GM12873 (cell line): ENCODE data around the gene CEP63.
A peak's percentile ranks its signal among the peaks of the same experiment; 100 is the strongest.

Experiments used
- CTCF ChIP-seq: IDR thresholded peaks from 2 replicates; pipeline ENCODE4 v1.5.1; 2012; ENCODE audit warnings: low read depth, mild to moderate bottlenecking, moderate library complexity, low read length, control low read depth; ENCODE audit not compliant: insufficient read depth; ENCODE audit errors: missing control alignments

Gene CEP63

DNA sequence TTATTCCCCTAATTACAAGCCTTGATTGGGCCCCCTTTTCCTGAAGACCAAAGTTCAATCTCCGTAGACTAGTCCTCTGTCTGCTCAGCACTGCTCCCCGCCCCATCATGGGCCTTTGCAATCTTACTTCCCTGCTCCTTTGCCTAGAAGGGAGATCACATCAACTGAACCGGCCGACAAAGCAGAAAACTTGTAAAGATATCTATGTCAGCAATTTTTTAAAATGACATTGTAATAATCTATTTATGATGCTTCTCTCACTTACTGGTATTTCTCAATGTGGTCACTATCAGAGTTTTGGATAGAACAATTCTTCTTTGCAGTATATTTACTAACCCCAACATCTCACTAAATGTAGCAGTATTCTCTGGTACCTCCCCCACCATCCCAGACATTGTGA, 17.3 kb upstream of the CEP63 start:
- no peak for TF ChIP-seq CTCF

GRCh38 chr3:134471521-134472193, 14.2 kb upstream of the CEP63 start:
- no peak for TF ChIP-seq CTCF

- no peak for TF ChIP-seq CTCF
Measured at GRCh38 chr3:134472831-134473230, 13.0 kb upstream of the CEP63 start.

- peak; percentile 69 for TF ChIP-seq CTCF
Measured at GRCh38 chr3:134473868-134474546, 11.8 kb upstream of the CEP63 start.

GRCh38 chr3:134474956-134475355, 10.9 kb upstream of the CEP63 start:
- no peak for TF ChIP-seq CTCF

DNA sequence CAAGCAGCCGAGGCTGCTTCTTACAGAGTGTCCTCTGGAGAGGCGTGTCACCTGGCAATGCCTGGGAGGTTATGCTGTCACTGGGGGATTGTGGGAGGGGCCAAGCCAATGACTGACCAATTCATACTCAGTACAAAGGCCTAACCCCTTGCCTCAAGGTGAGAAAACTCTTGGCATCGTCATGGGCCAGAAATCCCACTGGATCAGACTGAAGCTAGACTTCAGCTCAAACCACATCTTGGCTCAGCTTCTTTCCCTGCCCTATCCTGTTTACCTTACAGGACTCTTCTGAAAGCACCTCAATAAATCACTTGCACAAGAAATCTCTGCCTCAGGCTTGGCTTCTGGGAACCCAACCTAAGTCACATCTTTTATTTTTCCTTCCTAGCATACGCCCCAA, 9.6 kb upstream of the CEP63 start:
- no peak for TF ChIP-seq CTCF

GRCh38 chr3:134477002-134477401, 8.9 kb upstream of the CEP63 start:
- TF ChIP-seq CTCF: no peak
